ENCODE data around the gene IDNK. TPM values are rescaled to one million over a fixed set of nuclear protein-coding genes. Genes with fewer than 3 reads are reported as not detected.

The IDNK gene
- total RNA-seq, 1 donor from 2014 or later: 3.7 TPM

DNA sequence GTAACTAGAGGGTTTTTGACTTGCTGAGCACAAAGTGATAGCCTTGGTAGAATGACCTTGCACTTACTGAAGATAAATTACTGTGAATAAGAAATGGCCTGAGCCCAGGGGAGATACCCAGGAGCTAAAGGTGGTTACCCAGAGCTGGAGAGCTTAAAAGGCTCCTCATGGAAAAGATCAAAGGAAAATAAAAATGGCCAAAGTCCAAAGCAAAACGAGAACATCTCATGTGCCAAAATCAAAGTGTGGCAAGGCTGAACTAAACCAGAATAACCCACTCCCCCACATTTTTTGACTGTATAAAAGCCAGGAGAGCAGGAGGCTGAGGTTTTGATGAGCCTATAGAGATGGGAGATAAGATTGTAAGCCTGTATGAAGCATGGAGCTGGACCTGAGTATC, 14.4 kb downstream of the IDNK start:
- no peak for DNase-seq (ENCODE audit: low read depth)
- TF ChIP-seq, protein P1, sequence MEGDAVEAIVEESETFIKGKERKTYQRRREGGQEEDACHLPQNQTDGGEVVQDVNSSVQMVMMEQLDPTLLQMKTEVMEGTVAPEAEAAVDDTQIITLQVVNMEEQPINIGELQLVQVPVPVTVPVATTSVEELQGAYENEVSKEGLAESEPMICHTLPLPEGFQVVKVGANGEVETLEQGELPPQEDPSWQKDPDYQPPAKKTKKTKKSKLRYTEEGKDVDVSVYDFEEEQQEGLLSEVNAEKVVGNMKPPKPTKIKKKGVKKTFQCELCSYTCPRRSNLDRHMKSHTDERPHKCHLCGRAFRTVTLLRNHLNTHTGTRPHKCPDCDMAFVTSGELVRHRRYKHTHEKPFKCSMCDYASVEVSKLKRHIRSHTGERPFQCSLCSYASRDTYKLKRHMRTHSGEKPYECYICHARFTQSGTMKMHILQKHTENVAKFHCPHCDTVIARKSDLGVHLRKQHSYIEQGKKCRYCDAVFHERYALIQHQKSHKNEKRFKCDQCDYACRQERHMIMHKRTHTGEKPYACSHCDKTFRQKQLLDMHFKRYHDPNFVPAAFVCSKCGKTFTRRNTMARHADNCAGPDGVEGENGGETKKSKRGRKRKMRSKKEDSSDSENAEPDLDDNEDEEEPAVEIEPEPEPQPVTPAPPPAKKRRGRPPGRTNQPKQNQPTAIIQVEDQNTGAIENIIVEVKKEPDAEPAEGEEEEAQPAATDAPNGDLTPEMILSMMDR (IDR thresholded peaks at IDR 0.05; ENCODE audit: insufficient read depth, low read length, severe bottlenecking): no peak
- no peak for FAIRE-seq
- no peaks in the 10 kb centered on the region for H3K36me3 ChIP-seq (ENCODE audit: control insufficient read depth, insufficient read depth, low read length)
- H3K4me3 ChIP-seq (ENCODE audit: low read depth, low read length): no peak overlapping the region
- H3K27me3 ChIP-seq (ENCODE audit: control insufficient read depth, insufficient read depth, low read length): no peaks in the 10 kb centered on the region

DNA sequence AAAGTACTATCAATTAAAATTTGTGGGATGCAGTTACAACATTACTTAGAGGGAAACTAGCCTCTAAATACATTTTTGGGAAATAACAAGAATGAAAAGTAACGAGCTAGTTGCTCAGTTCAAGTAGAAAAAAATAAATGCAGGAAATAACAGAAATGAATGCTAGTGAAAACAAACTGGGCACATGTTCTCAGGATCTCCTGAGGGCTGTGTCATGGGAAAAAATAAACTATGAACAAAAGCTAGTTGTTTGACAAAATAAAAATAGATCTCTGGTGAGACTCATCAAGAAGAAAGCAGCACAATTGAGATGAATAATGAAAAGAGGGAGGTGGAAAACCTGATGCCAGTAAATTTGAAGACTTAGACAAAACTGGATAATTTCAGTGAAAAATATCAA, 16.3 kb downstream of the IDNK start:
- DNase-seq (ENCODE audit: low read depth) (no peak), FAIRE-seq (no peak)
- Histone ChIP-seq H3K36me3 (ENCODE audit: control insufficient read depth, insufficient read depth, low read length) (no peaks in the 10 kb centered on the region), H3K27me3 (ENCODE audit: control insufficient read depth, insufficient read depth, low read length) (no peaks in the 10 kb centered on the region), H3K4me3 (ENCODE audit: low read depth, low read length) (no peak overlapping the region)
- TF ChIP-seq, protein P1 (IDR thresholded peaks at IDR 0.05; ENCODE audit: insufficient read depth, low read length, severe bottlenecking): no peak

DNA sequence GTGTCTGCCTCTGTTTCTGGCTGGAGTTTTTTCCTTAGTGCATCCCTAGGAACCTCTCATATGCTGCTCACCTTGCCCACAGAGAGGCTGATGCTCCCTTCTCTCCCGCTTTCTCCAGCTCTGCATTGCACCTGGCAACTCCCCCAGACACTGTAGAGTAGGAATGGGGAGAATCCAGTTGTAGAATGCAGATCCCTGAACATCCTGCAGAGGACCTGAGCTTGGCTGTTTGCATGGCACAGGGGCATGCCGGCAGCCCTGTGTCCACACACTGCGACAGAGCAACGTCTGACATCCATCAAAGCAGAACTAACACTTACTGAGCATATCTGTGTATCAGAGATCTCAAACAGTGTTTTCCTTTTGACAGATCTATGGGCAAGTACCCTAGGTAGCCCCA, 19.9 kb downstream of the IDNK start:
- Histone ChIP-seq H3K4me3 (ENCODE audit: low read depth, low read length) (no peak overlapping the region), H3K27me3 (ENCODE audit: control insufficient read depth, insufficient read depth, low read length) (no peaks in the 10 kb centered on the region), H3K36me3 (ENCODE audit: control insufficient read depth, insufficient read depth, low read length) (peaks cover 2% of the 10 kb centered on the region)
- TF ChIP-seq, protein P1 (IDR thresholded peaks at IDR 0.05; ENCODE audit: insufficient read depth, low read length, severe bottlenecking): no peak
- DNase-seq (ENCODE audit: low read depth) (no peak), FAIRE-seq (peak; percentile 84)

DNA sequence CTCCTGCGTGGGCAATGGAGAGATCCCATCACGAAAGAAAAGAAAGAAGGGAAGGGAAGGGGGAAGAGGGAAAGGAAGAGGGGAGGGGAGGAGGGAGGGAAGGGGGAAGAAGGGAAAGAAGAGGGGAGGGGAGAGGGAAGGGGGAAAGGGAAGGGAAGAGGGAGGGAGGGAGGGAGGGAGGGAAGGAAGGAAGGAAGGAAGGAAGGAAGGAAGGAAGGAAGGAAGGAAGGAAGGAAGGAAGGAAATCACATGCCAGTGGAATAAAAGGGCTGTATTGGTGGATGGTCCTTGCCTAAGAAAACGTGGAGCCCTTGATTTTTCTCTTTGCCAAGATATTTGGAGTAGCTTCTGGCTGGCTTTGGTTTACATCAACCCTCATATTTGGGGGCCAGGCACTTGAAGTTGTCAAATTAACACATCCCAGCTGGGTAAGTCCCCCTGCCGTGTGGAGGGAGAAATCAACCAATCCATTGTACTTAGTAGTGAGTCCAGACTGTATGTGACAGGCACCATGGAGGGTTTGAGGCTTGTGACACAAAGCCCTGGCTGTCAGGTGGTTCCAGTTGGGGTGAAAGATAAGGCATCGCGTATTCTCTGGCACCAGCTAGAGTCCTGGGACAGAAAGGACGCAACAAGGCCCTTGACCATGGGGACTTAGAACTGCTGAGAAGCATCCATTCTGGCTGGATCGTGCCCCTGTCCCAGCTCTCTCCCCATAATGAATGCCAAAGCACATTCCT, 23.7 kb downstream of the IDNK start:
- TF ChIP-seq, protein P1 (IDR thresholded peaks at IDR 0.05; ENCODE audit: insufficient read depth, low read length, severe bottlenecking): no peak
- Histone ChIP-seq H3K36me3 (ENCODE audit: control insufficient read depth, insufficient read depth, low read length) (peaks cover 4% of the 10 kb centered on the region), H3K4me3 (ENCODE audit: low read depth, low read length) (no peak overlapping the region), H3K27me3 (ENCODE audit: control insufficient read depth, insufficient read depth, low read length) (no peaks in the 10 kb centered on the region)
- FAIRE-seq: no peak
- no peak for DNase-seq (ENCODE audit: low read depth)

DNA sequence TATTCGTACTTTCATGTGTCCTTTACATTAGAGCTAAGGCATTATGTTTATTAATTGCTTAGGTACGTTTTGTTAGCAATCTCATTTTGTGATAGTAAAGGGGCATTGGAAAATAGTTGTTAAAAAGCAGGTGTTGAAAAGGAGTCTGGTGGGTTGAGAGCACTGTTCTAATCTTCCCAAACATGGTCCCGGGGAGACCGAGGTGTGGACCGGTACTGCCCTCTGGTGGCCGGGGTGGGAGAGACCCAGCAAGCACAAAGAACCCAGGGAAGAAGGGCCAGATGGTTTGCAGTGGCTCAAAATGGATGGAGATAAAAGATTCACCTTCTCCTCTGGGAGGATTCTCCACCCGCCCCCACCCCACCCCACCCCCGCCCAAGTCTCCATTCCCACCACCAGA, 26.1 kb downstream of the IDNK start:
- FAIRE-seq (no peak), DNase-seq (ENCODE audit: low read depth) (peak; percentile 30)
- Histone ChIP-seq H3K36me3 (ENCODE audit: control insufficient read depth, insufficient read depth, low read length) (peaks cover 4% of the 10 kb centered on the region), H3K27me3 (ENCODE audit: control insufficient read depth, insufficient read depth, low read length) (no peaks in the 10 kb centered on the region), H3K4me3 (ENCODE audit: low read depth, low read length) (no peak overlapping the region)
- TF ChIP-seq, protein P1 (IDR thresholded peaks at IDR 0.05; ENCODE audit: insufficient read depth, low read length, severe bottlenecking): peak; percentile 83

DNA sequence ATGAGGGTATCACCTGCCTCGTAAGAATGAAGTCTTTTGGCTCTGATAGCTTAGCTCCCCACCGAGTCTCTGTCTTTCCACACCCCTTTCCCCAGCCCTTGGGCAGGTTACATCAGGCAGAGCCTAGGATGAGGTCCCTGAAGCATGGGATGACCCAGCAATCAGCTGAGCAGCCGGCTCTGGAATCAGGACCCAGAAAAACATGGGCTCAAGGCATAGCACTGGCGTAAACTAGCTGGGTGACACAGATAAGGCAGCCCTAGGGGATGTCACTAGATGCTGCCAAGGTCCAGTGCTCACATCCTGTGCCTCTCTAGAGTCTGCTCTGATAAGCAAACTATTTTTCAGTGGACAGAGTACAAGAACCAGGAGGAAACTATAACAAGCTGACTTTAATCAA, 26.6 kb downstream of the IDNK start:
- H3K27me3 ChIP-seq (ENCODE audit: control insufficient read depth, insufficient read depth, low read length): no peaks in the 10 kb centered on the region
- peaks cover 4% of the 10 kb centered on the region for H3K36me3 ChIP-seq (ENCODE audit: control insufficient read depth, insufficient read depth, low read length)

More for the DNA sequence above, 26.6 kb downstream of the IDNK start:
- TF ChIP-seq, protein P1 (IDR thresholded peaks at IDR 0.05; ENCODE audit: insufficient read depth, low read length, severe bottlenecking): no peak
- FAIRE-seq: no peak
- no peak for DNase-seq (ENCODE audit: low read depth)
- no peak overlapping the region for H3K4me3 ChIP-seq (ENCODE audit: low read depth, low read length)

Data from bronchial epithelial cell (primary cell).